ENCODE measurements around the gene ACOXL. TPM values are rescaled to one million over a fixed set of nuclear protein-coding genes. Genes with fewer than 3 reads are reported as not detected.

ACOXL gene
- total RNA-seq, 2 donors from 2014 or later: not detected

DNA sequence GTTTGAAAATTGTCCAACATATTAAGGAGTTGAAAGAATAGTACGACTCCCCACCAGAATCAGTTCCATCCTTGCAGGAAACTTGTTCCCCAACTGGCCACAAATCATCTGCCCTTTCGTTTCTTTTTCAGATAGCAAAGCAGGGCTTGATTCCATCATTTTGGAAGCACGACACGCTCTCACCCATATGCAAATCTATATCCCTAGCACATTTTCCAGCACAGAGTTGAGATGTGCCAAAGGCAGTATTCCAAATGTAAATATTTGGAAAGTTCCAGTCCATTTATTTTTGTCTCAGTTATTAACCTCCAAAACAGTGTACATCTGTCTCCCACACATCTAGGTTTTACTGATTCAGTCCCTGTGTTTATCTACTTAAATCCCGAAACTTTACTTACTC is 259.5 kb downstream of the ACOXL start:
- Histone ChIP-seq H3K27me3 (replicated peaks; ENCODE audit: insufficient read depth) (no peaks in the 10 kb centered on the region), H3K9me3 (no peaks in the 10 kb centered on the region), H3K27ac (no peak overlapping the region), H3K36me3 (no peaks in the 10 kb centered on the region), H3K4me3 (no peak overlapping the region), H3K4me1 (ENCODE audit: control insufficient read depth in 1 of 2, low read depth in 2 of 2) (no peaks in the 10 kb centered on the region)
- TF ChIP-seq, protein P1, sequence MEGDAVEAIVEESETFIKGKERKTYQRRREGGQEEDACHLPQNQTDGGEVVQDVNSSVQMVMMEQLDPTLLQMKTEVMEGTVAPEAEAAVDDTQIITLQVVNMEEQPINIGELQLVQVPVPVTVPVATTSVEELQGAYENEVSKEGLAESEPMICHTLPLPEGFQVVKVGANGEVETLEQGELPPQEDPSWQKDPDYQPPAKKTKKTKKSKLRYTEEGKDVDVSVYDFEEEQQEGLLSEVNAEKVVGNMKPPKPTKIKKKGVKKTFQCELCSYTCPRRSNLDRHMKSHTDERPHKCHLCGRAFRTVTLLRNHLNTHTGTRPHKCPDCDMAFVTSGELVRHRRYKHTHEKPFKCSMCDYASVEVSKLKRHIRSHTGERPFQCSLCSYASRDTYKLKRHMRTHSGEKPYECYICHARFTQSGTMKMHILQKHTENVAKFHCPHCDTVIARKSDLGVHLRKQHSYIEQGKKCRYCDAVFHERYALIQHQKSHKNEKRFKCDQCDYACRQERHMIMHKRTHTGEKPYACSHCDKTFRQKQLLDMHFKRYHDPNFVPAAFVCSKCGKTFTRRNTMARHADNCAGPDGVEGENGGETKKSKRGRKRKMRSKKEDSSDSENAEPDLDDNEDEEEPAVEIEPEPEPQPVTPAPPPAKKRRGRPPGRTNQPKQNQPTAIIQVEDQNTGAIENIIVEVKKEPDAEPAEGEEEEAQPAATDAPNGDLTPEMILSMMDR (IDR thresholded peaks at IDR 0.05): no peak
- ATAC-seq (ENCODE audit: insufficient number of reproducible peaks, low FRiP score, low read depth) (no peak), DNase-seq (ENCODE audit: low spot score) (no peak)

- Histone ChIP-seq H3K4me3 (no peak overlapping the region), H3K9me3 (no peaks in the 10 kb centered on the region), H3K4me1 (ENCODE audit: control insufficient read depth in 1 of 2, low read depth in 2 of 2) (no peaks in the 10 kb centered on the region), H3K27ac (no peak overlapping the region), H3K36me3 (no peaks in the 10 kb centered on the region), H3K27me3 (replicated peaks; ENCODE audit: insufficient read depth) (no peaks in the 10 kb centered on the region)
- TF ChIP-seq, protein P1 (IDR thresholded peaks at IDR 0.05): no peak
- ATAC-seq (ENCODE audit: insufficient number of reproducible peaks, low FRiP score, low read depth): no peak
- DNase-seq (ENCODE audit: low spot score): no peak
Measured at GRCh38 chr2:110992886-110993285, 260.5 kb downstream of the ACOXL start.

DNA sequence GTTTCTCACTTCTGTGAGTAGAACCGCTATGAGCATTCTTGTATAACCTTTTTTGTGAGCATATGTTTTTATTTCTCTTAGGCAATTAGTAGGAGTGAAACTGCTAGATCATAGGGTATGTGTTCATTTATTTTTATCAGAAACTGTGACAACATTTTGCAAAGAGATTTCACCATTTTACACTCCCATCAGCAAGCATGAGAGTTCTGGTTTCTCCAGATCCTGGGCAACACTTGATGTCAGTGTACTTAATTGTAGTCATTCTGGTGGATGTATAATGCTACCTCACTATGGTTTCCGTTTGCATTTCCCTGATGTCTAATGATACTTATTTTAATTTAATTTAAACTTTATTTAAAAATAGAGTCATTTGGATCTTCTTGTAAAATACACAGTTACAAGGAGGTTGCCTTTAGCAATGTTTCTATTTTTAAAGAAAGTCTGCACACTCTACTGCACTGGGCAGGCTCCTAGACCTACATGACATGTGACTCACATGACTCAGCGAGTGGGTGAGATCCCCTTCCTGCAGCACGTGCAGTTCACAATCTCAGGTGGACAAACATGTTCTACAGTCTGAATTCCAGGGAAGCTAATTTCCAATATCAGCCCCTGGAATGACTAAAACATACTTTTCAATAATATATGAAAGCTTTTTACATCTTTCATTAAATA is 261.3 kb downstream of the ACOXL start:
- H3K4me3 ChIP-seq: no peak overlapping the region
- DNase-seq (ENCODE audit: low spot score) (no peak), ATAC-seq (ENCODE audit: insufficient number of reproducible peaks, low FRiP score, low read depth) (no peak)
- H3K4me1 ChIP-seq (ENCODE audit: control insufficient read depth in 1 of 2, low read depth in 2 of 2): no peaks in the 10 kb centered on the region
- TF ChIP-seq, protein P1 (IDR thresholded peaks at IDR 0.05): no peak
- H3K27ac ChIP-seq: no peak overlapping the region
- no peaks in the 10 kb centered on the region for H3K27me3 ChIP-seq (replicated peaks; ENCODE audit: insufficient read depth)
- H3K9me3 ChIP-seq: no peaks in the 10 kb centered on the region
- no peaks in the 10 kb centered on the region for H3K36me3 ChIP-seq

DNA sequence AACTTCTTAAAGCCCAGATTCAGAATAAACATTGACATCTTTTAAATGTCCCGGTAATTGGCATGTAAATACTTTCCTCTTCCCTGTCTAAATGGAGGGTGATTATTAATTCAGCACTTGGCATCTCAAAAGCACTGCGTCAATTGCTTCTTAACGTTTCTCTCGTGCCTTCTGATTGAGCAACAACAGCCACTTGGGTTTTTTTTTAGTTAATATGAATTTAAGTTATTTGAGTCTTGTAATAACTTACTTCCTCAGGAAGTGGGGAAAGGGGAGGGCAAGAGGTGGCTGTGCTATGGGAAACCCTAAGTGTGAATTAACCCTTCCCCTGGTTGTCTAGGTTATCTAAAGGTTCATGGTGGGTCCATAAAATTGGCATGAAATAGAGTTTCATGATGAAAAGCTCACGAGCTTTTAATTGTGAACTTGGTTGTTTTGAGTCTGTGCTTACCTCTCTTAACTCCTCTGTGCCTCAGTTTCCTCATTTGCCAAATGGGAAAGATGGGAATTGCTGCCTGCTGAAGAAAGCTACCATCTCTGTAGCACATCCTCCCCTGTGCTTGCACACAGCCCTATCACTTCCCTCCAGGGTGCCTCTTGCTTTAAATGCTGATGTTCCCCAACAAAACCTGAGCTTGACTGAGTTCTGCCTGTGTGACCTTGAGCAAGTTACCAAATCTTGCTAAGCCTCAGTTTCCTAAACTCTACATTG is 262.0 kb downstream of the ACOXL start:
- no peaks in the 10 kb centered on the region for H3K36me3 ChIP-seq
- TF ChIP-seq, protein P1 (IDR thresholded peaks at IDR 0.05): no peak

GRCh38 chr2:110995911-110996310 is 263.5 kb downstream of the ACOXL start:
- no peak for ATAC-seq (ENCODE audit: insufficient number of reproducible peaks, low FRiP score, low read depth)

More for the DNA sequence above, 262.0 kb downstream of the ACOXL start:
- no peaks in the 10 kb centered on the region for H3K27me3 ChIP-seq (replicated peaks; ENCODE audit: insufficient read depth)
- H3K9me3 ChIP-seq: no peaks in the 10 kb centered on the region
- no peak for ATAC-seq (ENCODE audit: insufficient number of reproducible peaks, low FRiP score, low read depth)
- DNase-seq (ENCODE audit: low spot score): no peak
- H3K4me3 ChIP-seq: no peak overlapping the region
- no peaks in the 10 kb centered on the region for H3K4me1 ChIP-seq (ENCODE audit: control insufficient read depth in 1 of 2, low read depth in 2 of 2)
- H3K27ac ChIP-seq: no peak overlapping the region

More at GRCh38 chr2:110995911-110996310, 263.5 kb downstream of the ACOXL start:
- no peak overlapping the region for H3K4me3 ChIP-seq
- H3K36me3 ChIP-seq: no peaks in the 10 kb centered on the region
- no peaks in the 10 kb centered on the region for H3K4me1 ChIP-seq (ENCODE audit: control insufficient read depth in 1 of 2, low read depth in 2 of 2)
- H3K9me3 ChIP-seq: no peaks in the 10 kb centered on the region
- H3K27me3 ChIP-seq (replicated peaks; ENCODE audit: insufficient read depth): no peaks in the 10 kb centered on the region
- DNase-seq (ENCODE audit: low spot score): no peak
- H3K27ac ChIP-seq: no peak overlapping the region
- TF ChIP-seq, protein P1 (IDR thresholded peaks at IDR 0.05): no peak

Measured in thoracic aorta (tissue), 2 donors.